ELF-1 (cell line): Measurements from ENCODE around the gene HMCN2.
"Not testable (repeated sequence)": the region's sequence is repeated elsewhere in the genome, so short reads cannot be mapped to it uniquely, and the experiment has no call there.

Experiments used
- DNase-seq: peaks from one replicate; pipeline ENCODE4 v3.0.0-alpha.2; 2016; ENCODE audit warnings: low read depth, low spot score

HMCN2 gene

GRCh38 chr9:130328349-130328801 lies 62.8 kb downstream of the HMCN2 start:
- no peak for DNase-seq

GRCh38 chr9:130329061-130329460 lies 63.5 kb downstream of the HMCN2 start:
- DNase-seq, result no peak

GRCh38 chr9:130330202-130330862 lies 64.8 kb downstream of the HMCN2 start:
- no peak for DNase-seq

GRCh38 chr9:130331061-130331460 lies 65.5 kb downstream of the HMCN2 start:
- no peak for DNase-seq

- DNase-seq, result peak; percentile 78
Measured at GRCh38 chr9:130331573-130331972, 66.0 kb downstream of the HMCN2 start.

- DNase-seq, result no peak
Measured at GRCh38 chr9:130332384-130332926, 66.9 kb downstream of the HMCN2 start.

- no peak for DNase-seq
Measured at GRCh38 chr9:130333041-130333711, 67.6 kb downstream of the HMCN2 start.

GRCh38 chr9:130333712-130334062 lies 68.1 kb downstream of the HMCN2 start:
- no peak for DNase-seq

GRCh38 chr9:130334915-130335314 lies 69.4 kb downstream of the HMCN2 start:
- no peak for DNase-seq

GRCh38 chr9:130336027-130336610 lies 70.6 kb downstream of the HMCN2 start:
- DNase-seq, result no peak

GRCh38 chr9:130336885-130337284 lies 71.3 kb downstream of the HMCN2 start:
- no peak for DNase-seq

- no peak for DNase-seq
Measured at GRCh38 chr9:130337318-130337717, 71.8 kb downstream of the HMCN2 start.

- DNase-seq, result no peak
Measured at GRCh38 chr9:130337784-130338380, 72.3 kb downstream of the HMCN2 start.

- DNase-seq, result not testable (repeated sequence)
Measured at GRCh38 chr9:130338891-130339290, 73.3 kb downstream of the HMCN2 start.

GRCh38 chr9:130339306-130339705 lies 73.7 kb downstream of the HMCN2 start:
- no peak for DNase-seq

- DNase-seq, result no peak
Measured at GRCh38 chr9:130340011-130340410, 74.5 kb downstream of the HMCN2 start.

- DNase-seq, result not testable (repeated sequence)
Measured at GRCh38 chr9:130340557-130340956, 75.0 kb downstream of the HMCN2 start.

- DNase-seq, result no peak
Measured at GRCh38 chr9:130341128-130341527, 75.6 kb downstream of the HMCN2 start.

- no peak for DNase-seq
Measured at GRCh38 chr9:130341839-130342713, 76.5 kb downstream of the HMCN2 start.

GRCh38 chr9:130342714-130343085 lies 77.1 kb downstream of the HMCN2 start:
- DNase-seq, result no peak

- peak; percentile 70 for DNase-seq
Measured at GRCh38 chr9:130343445-130343918, 77.9 kb downstream of the HMCN2 start.
